DOHH2 (cell line): Measurements from ENCODE around the gene MKLN1.

Experiments
- H3F3A ChIP-seq: fragments of 200-600 bp; sonication (generic), shearing (Covaris generic); 2 replicates; pipeline ENCODE4 v1.6.0; 2016; ENCODE audit warnings: antibody characterized with exemption, mild to moderate bottlenecking; ENCODE audit not compliant: control insufficient read depth, insufficient read depth
- H3K27ac ChIP-seq: fragments of 200-600 bp; sonication (generic); 2 replicates; pipeline ENCODE4 v1.5.1; 2014; ENCODE audit warnings: low read depth, mild to moderate bottlenecking, low read length, moderate library complexity
- H3K27me3 ChIP-seq: fragments of 200-600 bp; sonication (generic); 2 replicates; pipeline ENCODE4 v1.6.1; 2014; ENCODE audit warnings: mild to moderate bottlenecking, low read length, mixed read lengths; ENCODE audit not compliant: control insufficient read depth
- H3K36me3 ChIP-seq: fragments of 200-600 bp; sonication (generic); 2 replicates; pipeline ENCODE4 v1.6.1; 2014; ENCODE audit warnings: mild to moderate bottlenecking, low read length, moderate library complexity, mixed read lengths; ENCODE audit not compliant: control insufficient read depth
- H3K4me1 ChIP-seq: fragments of 200-600 bp; sonication (generic); 2 replicates; pipeline ENCODE4 v1.6.1; 2014; ENCODE audit warnings: mild to moderate bottlenecking, low read length, mixed read lengths; ENCODE audit not compliant: control insufficient read depth
- H3K4me2 ChIP-seq: fragments of 200-600 bp; sonication (generic); 2 replicates; pipeline ENCODE4 v1.6.0; 2014; ENCODE audit warnings: mild to moderate bottlenecking, low read length, moderate library complexity
- H3K4me3 ChIP-seq: fragments of 200-600 bp; sonication (generic); 2 replicates; pipeline ENCODE4 v1.5.1; 2014; ENCODE audit warnings: mild to moderate bottlenecking, low read length, mixed read lengths
- H3K79me2 ChIP-seq: fragments of 200-600 bp; sonication (generic); 2 replicates; pipeline ENCODE4 v1.6.1; 2014; ENCODE audit warnings: mild to moderate bottlenecking, low read length, mixed read lengths; ENCODE audit not compliant: control insufficient read depth
- H3K9me2 ChIP-seq: fragments of 200-600 bp; sonication (generic); replicated peaks from 2 replicates; pipeline ENCODE4 v1.6.1; 2014; ENCODE audit warnings: mild to moderate bottlenecking, low read length, mixed read lengths; ENCODE audit not compliant: control insufficient read depth
- H3K9me3 ChIP-seq: fragments of 200-600 bp; sonication (generic); 2 replicates; pipeline ENCODE4 v1.6.1; 2014; ENCODE audit warnings: antibody characterized with exemption, low read length, mixed read lengths; ENCODE audit not compliant: control insufficient read depth, insufficient read depth
- H4K20me1 ChIP-seq: fragments of 200-600 bp; sonication (generic); 2 replicates; pipeline ENCODE4 v1.6.0; 2014; ENCODE audit warnings: low read depth, mild to moderate bottlenecking, antibody characterized with exemption, low read length, moderate library complexity; ENCODE audit not compliant: control insufficient read depth, insufficient read depth
- CTCF ChIP-seq: fragments of 200-600 bp; sonication (generic); IDR thresholded peaks from one replicate; pipeline ENCODE4 v1.5.1; 2014; ENCODE audit warnings: antibody characterized with exemption, mild to moderate bottlenecking, low read depth, low read length; ENCODE audit not compliant: poor library complexity, severe bottlenecking
- EZH2phosphoT487 ChIP-seq: fragments of 200-600 bp; sonication (generic); IDR thresholded peaks from 2 replicates; pipeline ENCODE4 v1.6.1; 2017; ENCODE audit warnings: borderline replicate concordance, mild to moderate bottlenecking, antibody characterized with exemption, low read length, moderate library complexity, mixed read lengths

Gene MKLN1

GRCh38 chr7:131537571-131537978 is 209.9 kb downstream of the MKLN1 start:
- no peaks in the 10 kb centered on the region for H3K36me3 ChIP-seq
- no peaks in the 10 kb centered on the region for H3F3A ChIP-seq
- H3K27me3 ChIP-seq = no peaks in the 10 kb centered on the region
- TF ChIP-seq CTCF (no peak), EZH2phosphoT487 (no peak)
- no peaks in the 10 kb centered on the region for H3K9me3 ChIP-seq
- H3K27ac ChIP-seq = no peak overlapping the region
- no peaks in the 10 kb centered on the region for H3K79me2 ChIP-seq
- peaks cover 3% of the 10 kb centered on the region; the same call in 1 of the 2 replicates for H3K4me1 ChIP-seq
- no peak overlapping the region for H3K4me3 ChIP-seq
- no peak overlapping the region for H3K4me2 ChIP-seq
- no peaks in the 10 kb centered on the region for H3K9me2 ChIP-seq
- H4K20me1 ChIP-seq = peaks cover 3% of the 10 kb centered on the region; the same call in 1 of the 2 replicates

- Histone ChIP-seq H3K4me1 (peaks cover 3% of the 10 kb centered on the region; the same call in 1 of the 2 replicates), H3K36me3 (no peaks in the 10 kb centered on the region), H4K20me1 (peaks cover 3% of the 10 kb centered on the region; the same call in 1 of the 2 replicates), H3K27ac (no peak overlapping the region), H3K79me2 (no peaks in the 10 kb centered on the region), H3F3A (no peaks in the 10 kb centered on the region), H3K27me3 (no peaks in the 10 kb centered on the region), H3K4me2 (no peak overlapping the region), H3K9me2 (no peaks in the 10 kb centered on the region), H3K4me3 (no peak overlapping the region), H3K9me3 (no peaks in the 10 kb centered on the region)
- TF ChIP-seq EZH2phosphoT487 = no peak
- no peak for TF ChIP-seq CTCF
Measured at GRCh38 chr7:131538071-131538812, 210.6 kb downstream of the MKLN1 start.

GRCh38 chr7:131538813-131539179 is 211.1 kb downstream of the MKLN1 start:
- peaks cover 3% of the 10 kb centered on the region; the same call in 1 of the 2 replicates for H4K20me1 ChIP-seq
- no peaks in the 10 kb centered on the region for H3K9me3 ChIP-seq
- H3K4me2 ChIP-seq = no peak overlapping the region
- H3K27me3 ChIP-seq = no peaks in the 10 kb centered on the region
- TF ChIP-seq CTCF = no peak
- no peak for TF ChIP-seq EZH2phosphoT487
- no peaks in the 10 kb centered on the region for H3F3A ChIP-seq
- no peaks in the 10 kb centered on the region for H3K9me2 ChIP-seq
- no peaks in the 10 kb centered on the region for H3K36me3 ChIP-seq
- H3K27ac ChIP-seq = no peak overlapping the region
- H3K79me2 ChIP-seq = no peaks in the 10 kb centered on the region
- H3K4me1 ChIP-seq = peaks cover 3% of the 10 kb centered on the region; the same call in 1 of the 2 replicates
- H3K4me3 ChIP-seq = no peak overlapping the region
